ENCODE data around the gene TCN2.
"Not testable (repeated sequence)": the region's sequence is repeated elsewhere in the genome, so short reads cannot be mapped to it uniquely, and the experiment has no call there.

TCN2 gene

DNA sequence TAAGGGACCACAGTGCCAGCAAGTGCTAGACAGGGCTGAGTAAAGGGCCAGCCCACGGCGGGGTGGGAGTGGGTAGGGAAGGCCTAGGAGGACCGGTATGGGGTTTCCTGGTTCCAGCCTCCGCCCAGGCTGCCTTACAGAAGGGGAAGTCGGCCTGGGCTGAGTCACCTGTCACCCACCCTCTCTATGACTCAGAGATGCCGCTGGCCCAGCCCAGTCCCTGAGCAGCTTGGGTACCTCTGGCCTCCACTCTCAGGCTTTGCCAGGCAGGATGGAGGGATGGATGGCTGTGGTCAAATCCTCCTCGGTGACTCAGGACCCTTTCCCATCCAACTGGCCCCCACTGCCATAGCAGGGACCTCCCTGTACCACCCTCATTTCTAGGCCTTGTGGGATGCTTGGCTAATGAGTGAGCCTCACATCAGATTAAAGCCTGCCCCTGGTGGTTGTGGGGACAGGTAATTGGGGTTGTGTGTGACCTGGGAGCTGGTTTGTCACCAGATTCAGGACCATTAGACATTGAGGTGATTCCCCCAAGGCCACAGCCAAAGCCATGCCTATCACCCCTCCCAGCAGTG lies 42.5 kb downstream of the TCN2 start:
- DNase-seq, result peak; percentile 52

DNA sequence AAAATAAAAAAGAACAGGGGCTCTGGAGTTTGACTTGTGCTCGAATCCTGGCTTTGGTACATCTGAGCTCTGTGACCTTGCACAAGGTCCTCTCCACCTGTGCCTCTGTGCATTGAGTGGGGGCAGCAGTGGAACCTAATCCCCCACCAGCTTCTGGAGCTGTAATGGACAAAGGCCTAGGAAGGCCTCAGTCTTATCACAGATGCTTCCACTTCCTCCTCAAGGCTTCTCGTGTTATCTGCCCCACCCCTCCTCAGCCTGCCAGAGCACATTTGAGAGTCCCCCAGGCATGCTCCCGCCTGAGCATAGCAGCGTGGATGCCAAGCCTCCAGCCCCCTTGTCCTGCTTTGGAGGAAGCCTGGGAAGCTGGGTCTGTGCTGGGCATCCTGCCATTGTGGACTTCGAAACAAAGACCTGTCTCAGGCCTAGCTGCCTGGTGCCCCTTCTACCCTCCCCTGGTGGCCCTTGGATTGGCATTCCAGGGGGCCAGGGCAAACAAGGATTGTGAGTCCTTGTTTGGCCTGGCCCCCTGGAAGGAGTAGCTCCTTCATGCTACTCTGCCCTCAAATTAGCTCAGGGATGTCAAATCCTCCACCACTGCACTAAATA lies 43.6 kb downstream of the TCN2 start:
- no peak for DNase-seq

DNA sequence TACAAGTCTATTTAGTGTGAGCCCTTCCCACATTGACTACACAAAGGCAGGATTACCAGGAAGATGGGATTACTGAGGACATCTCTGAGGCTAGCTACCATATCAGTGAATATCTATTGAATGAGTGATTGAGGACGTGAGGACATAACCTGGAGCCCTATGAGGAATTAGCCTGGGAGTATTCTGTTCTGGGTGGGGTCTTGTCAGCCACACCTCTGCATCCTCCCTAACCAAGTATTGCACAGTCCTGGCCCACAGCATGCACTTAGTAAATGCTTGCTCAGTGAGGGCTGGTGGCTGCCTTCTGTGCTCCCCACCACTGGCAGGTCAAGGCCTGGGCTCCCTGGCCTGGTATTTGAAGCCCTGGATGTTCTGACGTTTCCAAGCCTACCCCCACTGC lies 45.9 kb downstream of the TCN2 start:
- DNase-seq, result no peak

DNA sequence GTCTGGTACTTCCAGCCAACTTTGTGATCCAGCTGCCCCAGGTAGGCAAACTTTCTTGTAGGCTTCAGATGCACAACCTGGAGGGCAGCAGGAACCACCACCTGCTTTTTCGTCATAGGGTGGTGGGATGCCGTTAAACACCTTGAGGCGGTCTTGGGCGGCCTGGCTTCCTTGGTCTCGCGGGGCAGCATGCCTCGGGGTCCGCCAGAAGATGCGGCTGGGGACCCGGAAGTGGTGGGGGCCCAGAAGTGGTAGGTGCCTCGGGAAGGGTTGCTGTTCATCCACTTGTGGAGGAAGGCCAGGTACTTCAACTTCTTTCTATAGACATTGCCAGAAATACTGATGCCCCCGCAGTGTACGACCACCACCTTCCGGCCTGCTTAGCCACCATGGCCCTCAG lies 47.4 kb downstream of the TCN2 start:
- no peak for DNase-seq

DNA sequence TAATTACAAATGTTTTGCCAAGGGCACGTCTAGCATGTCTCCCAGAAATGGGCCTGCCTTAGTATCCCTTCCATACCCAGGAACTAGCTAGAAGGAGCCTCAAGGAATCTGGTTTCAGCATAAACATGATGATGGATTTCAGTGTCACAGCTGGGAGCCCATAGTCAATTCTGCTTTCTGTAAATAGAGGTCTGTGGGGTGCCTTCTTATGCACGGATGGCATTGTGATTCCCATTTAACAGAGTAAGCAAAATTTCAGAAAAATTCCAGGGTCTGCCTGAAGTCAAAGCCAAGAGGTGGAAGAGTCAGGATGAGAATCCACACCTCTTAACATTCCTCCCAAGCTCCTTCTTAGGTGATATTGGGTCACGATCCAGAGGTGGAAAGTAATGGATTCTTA lies 48.6 kb downstream of the TCN2 start:
- DNase-seq, result no peak

DNA sequence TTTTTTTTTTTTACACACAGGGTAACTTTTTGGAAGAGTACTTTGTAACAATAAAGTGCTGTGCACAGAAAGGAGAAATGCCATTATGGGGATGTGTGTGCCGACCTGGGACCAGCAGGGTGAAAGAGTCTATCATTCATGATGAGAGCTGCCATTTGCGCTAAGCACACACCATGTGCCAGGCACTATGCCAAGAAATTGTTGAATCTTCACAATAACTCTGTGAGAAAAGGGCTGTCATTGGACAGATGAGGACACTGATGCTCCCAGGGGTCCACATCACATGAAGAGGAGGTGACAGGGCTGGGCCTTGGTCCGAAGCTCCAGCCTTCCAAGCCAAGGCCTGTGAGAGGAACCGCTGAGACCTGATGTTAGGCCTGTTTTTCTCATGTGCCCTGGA lies 55.1 kb downstream of the TCN2 start:
- DNase-seq, result no peak

DNA sequence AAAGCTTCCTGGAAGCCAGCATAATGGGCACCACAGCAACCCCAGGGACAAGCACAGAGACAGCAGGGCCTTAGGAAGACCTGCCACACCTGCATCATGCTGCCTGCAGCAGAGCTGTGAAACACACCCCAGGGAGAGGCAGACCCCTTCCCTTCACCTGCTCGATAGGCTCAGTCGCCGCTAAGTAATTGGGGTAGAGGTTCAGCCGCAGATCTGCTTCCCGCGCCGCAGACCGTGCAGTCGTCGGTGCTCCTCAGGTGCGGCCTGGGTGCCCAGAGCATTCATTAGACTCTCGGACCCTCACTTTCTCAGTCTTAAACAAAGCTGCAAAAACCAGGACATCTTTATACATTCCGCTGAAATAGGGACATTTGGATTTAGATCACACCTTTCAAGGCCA lies 57.8 kb downstream of the TCN2 start:
- DNase-seq, result no peak

DNA sequence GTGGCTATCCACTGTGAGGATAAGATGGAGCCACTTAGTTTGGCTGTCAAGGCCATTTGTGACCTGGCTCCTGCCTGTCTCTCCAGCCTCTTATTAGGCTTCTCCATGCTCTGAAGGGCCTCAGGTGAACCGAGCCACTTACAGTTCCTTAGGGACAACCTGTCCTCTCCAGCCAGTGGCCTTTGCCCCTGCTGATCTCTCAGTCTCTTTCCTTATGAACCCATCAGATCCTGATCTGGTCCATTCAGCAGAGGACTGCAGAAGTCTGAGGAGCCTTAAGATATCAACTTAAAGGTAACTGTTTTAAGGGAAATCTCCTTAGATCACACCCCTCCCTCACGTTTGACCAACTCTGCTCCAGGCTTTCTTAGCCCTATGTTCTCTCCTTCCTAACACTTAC lies 58.3 kb downstream of the TCN2 start:
- DNase-seq, result no peak

DNA sequence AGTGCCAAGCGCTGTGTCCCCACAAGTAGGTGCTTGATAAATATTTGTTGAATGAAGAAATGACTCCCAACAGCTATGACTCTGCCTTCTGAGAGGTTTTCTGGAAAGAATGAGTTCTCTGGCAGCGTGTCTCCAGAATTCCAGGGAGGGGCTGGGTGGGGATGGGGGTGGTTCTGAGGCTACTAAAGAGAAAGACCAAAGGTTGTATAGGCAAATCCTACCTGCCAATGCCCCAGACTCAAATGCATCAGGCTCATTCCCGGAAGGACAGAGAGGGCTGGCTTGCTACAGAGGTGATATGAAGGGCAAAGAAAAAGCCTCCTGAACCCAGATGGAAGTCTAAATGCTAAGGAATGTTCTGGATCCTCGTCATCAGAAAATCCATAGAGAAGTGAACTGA lies 58.8 kb downstream of the TCN2 start:
- DNase-seq, result no peak

DNA sequence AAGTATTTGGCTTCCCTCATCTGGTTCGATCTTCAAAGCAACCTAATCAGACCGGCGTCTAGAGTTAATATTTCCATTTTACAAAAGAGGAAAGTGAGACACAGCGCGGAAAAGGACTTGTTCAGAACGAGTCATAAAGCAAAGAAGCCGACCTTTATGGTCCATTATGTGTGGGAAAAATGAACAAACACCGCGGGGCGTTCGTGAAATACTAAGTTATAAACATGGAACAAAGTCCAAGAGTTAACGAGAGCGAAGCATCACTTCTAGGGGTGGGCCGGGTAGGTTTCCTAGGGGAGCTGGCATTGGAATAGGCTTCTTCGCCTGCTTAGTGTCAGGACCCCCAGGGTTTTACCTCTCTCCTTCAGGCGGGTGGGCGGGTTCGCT lies 60.1 kb downstream of the TCN2 start:
- peak; percentile 5 for DNase-seq

DNA sequence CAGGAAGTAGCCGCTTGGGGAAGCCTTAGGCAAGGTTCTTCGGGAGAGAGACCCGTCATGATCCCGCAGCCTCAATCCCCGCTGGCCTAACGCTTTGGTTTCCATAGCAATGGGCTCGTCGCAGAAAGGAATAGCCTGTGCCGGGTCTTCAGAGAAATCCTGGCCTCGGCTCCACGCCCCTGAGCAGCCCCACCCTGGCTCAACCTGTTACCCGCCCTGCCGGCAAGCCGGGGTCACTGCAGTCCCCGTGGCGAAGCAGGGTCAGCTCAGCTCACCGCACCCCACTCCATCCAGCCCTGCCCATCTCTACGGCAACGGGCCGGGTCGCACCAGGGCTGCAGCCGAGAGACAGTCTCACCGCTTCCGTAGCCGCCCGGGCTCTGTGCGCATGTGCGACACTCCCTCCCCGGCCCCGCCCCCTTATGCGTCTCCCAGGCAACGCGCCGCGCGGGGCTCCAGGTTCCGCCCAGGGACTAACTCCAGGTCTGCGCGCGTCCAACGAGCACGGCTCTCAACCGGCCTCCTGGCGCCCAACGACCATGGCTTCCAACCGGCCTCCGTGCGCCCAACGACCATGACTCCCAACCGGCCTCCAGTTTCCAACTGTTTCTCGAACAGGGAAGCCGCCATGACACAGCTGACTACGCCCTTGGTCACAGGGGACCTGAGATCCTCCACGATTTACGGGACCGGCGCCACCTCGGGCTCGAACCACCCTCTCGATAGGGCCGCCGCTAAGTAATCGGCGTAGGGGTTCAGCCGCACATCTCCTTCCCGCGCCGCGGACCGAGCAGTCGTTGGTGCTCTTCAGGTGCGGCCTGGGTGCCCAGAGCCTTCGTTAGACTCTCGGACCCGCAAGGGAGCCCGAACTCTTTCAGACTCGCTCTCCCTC lies 60.8 kb downstream of the TCN2 start, which contains the start of gene DUSP18:
DUSP18 (minus strand) TSS at position 382 of the 892 bp plus-strand sequence. CDS start 3,872 bp downstream, outside the sequence.
- peak; percentile 95 for DNase-seq

DNA sequence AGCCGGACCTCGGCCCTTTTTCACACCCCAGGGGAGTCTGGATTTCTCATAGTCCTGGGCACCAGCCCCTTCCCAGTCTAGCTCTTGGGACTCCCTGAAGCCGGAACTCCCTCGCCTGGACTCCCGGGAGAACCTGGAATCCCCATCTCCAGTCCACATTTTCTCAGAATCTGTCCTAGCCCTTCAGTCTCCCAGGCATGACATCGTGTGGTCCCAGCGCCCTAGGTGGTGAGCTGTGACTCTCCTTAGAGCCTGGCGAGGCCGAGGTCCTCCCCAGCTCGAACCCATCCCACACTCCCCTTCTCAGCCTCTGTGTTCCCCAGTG lies 61.4 kb downstream of the TCN2 start:
- DNase-seq, result no peak

DNA sequence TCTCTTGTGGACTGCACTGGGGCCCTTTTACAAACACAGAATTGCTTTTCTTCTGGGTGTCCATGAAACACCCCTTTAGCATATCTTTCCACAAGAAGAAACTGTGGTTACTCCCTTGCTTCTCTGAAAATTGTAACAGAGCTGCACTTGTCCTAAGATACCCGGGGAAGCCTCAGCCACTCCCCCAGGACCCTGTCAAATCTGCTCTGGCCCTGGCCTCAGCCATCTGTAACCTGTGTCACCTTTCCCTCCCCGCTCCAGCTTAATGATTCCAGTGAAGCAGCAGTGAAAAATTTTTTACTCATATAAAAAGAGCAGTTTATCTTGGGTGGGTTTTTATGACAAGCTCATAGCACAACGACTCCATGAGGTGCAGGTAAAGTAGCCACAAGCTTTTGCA lies 64.1 kb downstream of the TCN2 start:
- DNase-seq, result no peak

DNA sequence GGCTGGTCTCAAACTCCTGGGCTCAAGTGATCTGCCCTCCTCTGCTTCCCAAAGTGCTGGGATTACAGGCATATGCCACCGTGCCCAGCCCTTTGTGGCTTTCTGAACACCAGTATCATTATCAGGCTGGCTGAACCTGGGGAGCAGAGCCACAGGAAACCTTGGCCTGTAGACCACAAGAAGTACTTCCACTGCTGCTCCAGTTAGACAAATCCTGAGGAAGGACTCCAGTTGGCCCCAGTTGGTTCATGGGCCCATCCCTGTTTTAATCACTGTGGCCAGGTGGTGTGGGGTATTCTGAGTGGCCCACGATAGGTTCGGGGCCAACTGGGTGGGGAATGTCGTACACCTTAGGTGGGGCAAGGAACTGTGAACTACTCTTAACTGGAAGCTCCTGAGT lies 66.2 kb downstream of the TCN2 start:
- DNase-seq, result no peak

DNA sequence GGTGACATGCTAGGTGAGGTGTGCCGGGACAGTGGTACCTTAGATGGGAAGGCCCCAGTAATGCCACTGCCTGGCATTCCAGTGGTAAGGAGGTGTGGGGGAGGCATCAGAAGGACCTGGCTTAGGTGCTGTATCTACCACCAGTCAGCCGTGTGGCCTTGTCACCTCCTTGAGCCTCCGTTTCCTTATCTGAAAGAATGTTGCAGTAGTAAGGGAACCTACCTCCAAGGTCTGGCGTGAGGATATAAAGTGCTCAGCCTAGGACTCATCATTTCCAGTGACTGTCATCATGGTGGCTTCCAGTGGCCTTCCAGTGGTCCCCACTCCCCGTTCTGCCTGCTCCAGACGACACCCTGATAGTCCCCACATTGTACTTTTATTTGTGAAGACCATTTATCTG lies 67.5 kb downstream of the TCN2 start:
- no peak for DNase-seq

DNA sequence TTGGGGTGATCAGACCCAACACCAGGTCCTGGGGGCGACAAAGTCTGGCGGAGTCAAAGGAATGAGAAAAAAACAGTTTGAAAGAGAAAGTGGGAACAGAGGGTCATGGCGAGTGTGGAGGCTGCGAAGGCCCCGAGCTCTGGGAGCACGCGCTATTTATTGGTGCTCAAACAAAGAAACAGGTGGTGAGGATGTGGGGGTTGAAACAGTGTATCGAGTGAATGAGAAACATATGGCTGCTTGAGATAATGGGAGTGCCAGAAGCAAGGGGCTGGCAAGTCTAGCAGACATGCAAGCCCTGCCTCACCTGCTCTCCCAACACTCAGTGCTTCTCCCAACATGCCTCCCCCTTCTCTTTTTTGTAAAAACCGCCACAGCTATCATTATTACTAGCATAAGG lies 68.5 kb downstream of the TCN2 start:
- DNase-seq, result no peak

DNA sequence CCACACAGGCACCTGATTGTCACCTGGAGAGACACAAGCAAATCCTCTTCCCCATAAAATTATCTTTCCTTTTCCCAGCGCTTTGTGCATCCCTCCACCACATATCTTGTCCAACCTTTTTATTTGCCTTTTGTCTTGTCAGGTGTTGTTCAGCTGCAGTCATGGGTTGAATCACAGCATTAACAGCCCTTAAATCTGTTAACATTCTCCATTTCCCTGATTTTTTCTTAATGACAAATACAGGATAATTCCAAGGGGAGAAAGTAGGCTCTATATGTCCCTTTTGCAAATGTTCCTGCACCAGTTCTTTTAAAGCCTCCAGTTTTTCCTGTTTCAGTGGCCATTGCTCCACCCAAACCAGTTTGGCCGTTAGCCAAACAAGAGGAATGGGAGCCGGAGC lies 69.6 kb downstream of the TCN2 start:
- DNase-seq, result not testable (repeated sequence)
